ELR (cell line): ENCODE data around the gene INPP4B.

Source experiments
- DNase-seq: peaks from one replicate; pipeline ENCODE4 v3.0.0-alpha.2; 2015; ENCODE audit warnings: low read depth

Gene INPP4B

GRCh38 chr4:142292231-142292630, 553.9 kb downstream of the INPP4B start:
- DNase-seq: no peak

- DNase-seq: no peak
These were observed 554.6 kb downstream of the INPP4B start for GRCh38 chr4:142291299-142292050.

- no peak for DNase-seq
These were observed 558.7 kb downstream of the INPP4B start for GRCh38 chr4:142287371-142287770.

GRCh38 chr4:142285222-142285583, 560.9 kb downstream of the INPP4B start:
- DNase-seq: no peak

DNA sequence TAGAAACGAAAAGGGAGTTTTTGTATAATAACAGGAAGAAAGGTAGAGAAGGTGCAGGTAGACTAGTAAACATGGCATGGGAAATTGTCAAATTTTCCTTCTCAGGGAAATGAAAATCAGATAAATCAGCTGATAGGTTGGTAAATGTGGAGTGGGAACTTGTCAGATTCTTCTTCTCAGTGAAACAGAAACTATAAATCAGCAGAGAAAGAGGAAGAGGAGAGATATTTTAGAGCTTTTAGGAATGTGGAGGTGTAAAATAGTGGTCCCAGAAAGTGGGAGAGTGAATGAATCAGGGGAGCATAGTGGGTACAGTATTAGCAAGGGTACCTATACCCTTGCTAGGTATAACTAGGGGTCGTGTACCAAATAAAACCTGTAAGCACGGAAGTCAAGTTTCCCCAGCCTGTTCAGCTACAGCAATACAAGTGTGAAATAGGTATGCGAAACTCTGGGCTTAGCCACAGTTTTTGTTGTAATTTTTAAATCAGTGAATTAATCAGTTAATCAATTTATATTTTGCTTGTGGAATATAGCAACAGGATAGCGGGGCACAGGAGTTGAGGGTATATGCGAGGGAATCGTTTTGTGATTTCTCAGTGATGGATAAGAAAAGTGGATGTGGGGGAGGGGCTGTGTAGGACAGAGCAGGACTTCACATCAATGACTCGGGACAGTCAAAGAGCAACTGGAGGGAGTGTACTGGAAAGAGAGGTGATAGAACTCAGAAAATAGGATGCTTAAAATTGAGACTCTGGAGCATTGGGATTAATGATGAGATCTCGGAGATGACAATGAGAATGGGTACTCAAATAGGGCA, 561.5 kb downstream of the INPP4B start:
- no peak for DNase-seq

DNA sequence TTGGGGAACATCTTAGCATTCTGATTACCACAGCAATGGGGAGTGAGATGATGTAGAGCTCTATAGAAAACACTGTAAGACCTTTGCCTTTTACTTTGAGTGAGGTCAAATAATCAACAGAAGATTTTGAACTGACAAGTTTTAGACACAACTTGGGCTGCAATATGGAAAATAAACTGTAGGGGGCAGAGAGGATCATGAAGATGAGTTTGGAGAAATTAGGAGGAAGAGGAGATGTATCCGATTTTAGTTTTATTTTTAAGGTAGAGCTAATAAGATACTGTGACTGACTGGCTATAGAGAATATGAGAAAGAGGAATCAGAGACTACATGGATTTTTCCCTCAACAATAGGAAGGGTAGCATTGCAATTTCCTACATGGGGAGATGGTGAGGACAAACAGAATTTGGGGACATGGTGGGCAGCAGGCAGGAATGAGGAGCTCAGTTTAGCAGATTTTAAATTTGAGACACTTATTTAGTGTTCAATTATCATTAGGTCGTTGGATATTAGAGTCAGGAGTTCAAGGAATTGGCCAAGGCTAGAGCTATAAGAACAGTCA, 563.1 kb downstream of the INPP4B start:
- peak; percentile 20 for DNase-seq

GRCh38 chr4:142281999-142282398, 564.1 kb downstream of the INPP4B start:
- no peak for DNase-seq

DNA sequence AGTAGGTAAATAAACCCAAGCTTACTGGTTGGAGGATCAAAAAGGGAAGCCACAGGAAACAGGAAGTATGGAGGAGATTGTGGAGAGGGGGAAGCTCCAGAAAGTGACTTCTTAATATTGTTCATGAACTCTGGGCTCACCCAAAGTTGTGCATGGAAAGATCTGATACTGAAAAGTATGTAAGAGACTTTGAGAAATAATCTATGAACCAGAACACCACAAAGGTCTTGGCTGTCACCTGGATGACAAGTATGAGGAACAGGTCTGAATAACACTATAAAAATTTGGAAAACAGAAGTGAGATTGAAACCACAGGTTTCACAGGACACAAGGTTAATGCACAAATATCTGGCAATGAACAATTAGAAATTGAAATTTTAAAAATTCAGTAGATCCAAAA, 567.4 kb downstream of the INPP4B start:
- DNase-seq: no peak

- peak; percentile 23 for DNase-seq
These were observed 567.9 kb downstream of the INPP4B start for GRCh38 chr4:142278171-142278570.

- DNase-seq: peak; percentile 79
These were observed 572.0 kb downstream of the INPP4B start for GRCh38 chr4:142274137-142274536.

DNA sequence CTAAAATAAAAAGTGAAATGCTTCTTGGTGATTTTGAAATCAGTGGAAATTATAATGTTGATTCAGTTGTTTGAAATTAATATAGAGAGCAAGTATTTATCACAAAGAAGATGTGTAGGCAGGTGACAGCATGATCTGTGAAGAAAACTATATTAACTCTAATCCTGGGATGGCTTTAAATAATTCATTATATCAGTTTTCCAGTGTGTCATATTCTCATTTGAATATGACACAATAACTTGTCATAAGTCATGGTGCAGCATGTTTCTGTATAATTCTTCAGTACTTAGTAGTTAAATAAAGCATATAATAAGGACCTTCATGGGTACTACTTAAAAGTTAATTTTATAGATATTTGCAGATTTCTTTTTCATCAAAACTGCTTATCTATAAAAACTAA, 573.6 kb downstream of the INPP4B start:
- DNase-seq: peak; percentile 49

- no peak for DNase-seq
These were observed 574.3 kb downstream of the INPP4B start for GRCh38 chr4:142271832-142272231.

- DNase-seq: no peak
These were observed 579.0 kb downstream of the INPP4B start for GRCh38 chr4:142267101-142267500.

DNA sequence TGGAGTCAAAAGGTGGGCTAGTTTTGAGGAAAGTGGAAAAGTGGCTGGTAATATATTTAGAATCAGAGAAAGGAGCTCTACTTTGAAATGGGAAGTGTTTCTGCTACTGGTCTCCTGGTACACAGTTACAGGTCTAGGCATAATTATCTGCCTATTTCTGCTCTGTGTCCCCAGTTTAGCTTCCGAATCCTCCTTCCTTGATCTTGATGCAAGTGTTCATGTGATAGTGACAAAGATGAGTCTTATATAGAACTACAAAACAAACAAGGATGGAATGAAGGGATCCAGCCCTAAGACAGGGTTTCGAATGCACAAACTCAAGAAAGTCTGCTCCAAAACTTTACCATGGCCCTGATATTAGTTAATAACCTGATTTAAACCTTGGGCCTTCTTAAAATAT, 580.2 kb downstream of the INPP4B start:
- no peak for DNase-seq

DNA sequence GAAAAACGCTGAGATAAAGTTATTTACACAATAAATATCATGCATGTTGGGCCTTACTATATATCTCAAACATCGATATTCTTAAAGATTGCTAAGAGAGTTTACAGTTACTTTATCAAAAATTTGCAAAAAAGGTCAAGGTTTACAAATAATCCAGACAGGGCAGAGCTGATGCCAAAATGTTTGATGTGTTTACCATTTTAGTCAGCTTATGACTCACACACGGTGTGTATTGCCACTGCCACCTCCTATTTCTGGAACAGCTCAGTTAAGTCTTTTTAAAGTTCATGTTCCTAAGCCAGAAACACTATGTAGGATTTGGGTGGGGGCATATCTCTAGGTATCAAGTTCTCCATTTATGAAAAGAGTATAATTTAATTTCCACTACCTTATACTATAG, 580.6 kb downstream of the INPP4B start:
- DNase-seq: peak; percentile 61

DNA sequence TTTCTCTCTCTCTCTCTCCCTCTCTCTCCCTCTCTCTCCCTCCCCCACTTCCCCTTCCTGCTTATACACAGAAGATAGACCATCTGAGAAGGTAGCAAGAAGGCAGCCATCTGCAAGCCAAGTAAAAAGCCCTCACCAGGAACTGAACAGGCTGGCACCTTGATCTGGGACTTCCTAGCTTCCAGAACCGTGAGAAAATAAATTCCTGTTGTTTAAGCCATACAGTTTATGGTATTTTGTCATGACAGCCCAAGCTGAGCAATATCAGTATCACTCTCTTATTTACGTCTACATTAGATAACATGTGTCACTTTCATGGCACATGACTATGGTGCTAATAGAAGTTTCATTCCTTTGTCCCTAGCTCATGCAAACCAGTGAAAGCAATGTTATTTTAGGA, 581.1 kb downstream of the INPP4B start:
- DNase-seq: peak; percentile 50

DNA sequence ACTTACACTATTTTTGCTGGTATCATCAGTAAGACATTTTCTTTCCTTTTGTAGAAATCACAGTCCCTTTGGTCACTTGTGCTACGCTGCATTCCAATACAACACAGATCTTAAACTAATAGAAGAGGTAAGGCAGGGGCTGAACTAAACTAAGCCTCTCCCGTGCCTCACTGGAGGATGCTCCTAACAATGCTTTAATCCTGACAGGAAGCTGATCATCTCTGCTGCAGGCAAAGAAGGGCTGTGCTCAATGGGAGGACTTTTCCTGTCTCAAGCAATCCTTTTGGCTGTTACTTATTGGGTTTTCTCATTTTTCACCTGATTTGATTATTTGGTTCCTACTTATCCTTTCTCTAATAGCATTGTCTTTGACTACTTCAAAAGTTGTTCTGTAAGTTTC, 583.1 kb downstream of the INPP4B start:
- no peak for DNase-seq

GRCh38 chr4:142248946-142249345, 597.2 kb downstream of the INPP4B start:
- DNase-seq: peak; percentile 79

DNA sequence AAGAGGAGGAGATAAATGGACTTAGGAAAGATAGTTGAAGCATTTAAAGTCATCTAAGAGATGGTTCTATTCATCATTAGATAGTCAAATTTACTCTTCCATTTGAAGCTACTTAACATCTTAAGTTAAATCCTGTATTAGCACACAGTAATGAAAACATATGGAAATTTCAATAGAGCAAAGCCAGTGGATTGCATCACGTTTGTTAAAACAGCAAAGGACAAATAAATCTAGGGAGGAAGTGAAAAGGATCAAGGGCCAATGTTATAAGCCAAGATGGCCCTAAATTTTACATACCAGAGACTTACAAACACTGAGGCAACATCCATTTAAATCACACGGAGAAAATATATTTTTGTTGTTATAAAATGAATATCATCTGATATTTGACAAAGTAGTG, 602.8 kb downstream of the INPP4B start:
- no peak for DNase-seq

GRCh38 chr4:142242156-142242555, 603.9 kb downstream of the INPP4B start:
- DNase-seq: no peak

DNA sequence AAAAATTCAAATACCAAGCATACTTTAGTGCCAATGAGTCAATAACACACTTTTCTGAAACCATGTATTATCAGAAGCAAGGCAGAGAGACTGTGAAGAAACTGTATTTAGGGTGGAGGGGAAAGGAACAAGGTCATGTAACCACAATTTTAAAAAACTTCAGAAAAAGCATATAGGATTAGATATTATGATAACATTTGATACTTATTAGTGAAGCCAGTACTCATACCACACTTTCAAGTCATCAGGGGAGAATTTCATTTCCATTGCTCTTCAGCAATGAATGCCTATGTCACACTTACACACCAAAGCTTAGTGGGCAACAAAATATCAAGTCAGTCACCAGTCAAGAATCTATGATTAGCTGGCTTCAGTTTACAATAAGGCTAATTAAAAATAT, 607.5 kb downstream of the INPP4B start:
- peak; percentile 46 for DNase-seq

DNA sequence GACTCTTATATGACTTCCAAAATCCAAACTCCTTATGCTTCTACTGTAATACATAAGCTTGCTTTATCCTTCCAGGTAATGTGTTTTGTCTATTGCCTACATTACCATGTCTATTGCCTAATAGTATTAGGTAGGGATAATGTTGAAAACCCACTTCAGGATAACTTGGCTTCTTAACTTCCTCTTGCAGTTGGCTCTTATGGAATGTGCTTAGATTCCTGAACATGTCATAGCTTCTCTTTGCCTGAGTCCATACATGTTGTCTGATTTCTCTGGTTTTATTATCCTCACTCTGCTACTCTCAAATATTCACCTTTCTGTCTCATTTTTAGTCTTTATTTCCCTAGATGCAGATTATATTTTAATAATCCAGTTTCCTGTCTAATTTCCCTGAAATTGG, 609.8 kb downstream of the INPP4B start:
- no peak for DNase-seq

DNA sequence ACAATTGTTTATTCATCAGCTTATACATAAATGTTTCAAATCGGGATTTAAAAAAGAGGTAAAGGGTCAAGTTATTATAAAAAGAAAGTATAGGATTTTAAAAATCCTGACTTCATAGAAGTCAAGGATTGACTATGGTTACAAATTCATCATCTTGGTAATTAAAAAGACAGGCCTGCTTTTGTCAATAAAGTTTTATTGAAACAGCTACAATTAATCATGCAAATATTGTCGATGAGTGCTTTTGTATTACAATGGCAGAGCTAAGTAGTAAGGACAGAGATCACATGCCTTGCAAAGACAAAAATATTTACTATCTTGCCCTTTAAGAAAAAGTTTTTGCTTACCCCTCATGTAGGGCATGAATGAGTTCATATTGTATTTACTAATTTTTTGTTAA, 614.3 kb downstream of the INPP4B start:
- no peak for DNase-seq
